HG02610 (cell line): ENCODE data around the gene EPN1.
"Not testable (repeated sequence)": the region's sequence is repeated elsewhere in the genome, so short reads cannot be mapped to it uniquely, and the experiment has no call there.

ENCODE experiments used
- ATAC-seq: cut with Tn5 transposase; IDR thresholded peaks from one replicate; pipeline ENCODE4 v1.9.1; 2021; ENCODE audit warnings: mild to moderate bottlenecking, moderate library complexity; ENCODE audit not compliant: unreplicated experiment

The EPN1 gene

DNA sequence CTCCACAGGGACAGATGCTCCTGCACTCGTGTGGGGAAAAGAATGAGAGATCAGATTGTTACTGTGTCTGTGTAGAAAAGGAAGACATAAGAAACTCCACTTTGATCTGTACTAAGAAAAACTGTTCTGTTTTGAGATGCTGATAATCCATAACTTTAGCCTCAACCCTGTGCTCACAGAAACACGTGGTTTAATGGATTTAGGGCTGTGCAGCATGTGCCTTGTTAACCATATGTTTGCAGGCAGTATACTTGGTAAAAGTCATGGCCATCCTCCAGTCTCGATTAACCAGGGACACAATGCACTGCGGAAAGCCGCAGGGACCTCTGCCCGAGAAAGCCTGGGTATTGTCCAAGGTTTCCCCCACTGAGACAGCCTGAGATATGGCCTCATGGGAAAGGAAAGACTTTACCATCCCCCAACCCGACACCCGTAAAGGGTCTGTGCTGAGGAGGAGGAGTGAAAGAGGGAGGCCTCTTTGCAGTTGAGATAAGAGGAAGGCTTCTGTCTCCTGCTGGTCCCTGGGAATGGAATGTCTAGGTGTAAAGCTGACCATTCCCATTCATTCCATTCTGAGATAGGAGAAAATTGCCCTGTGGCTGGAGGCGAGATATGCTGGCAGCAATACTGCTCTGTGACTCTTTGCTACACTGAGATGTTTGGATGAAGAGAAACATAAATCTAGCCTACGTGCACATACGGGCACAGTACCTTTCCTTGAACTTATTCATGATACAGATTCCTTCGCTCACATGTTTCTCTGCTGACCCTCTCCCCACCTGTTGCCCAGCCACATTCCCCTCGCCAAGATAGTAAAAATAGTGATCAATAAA lies 43.1 kb downstream of the EPN1 start:
- not testable (repeated sequence) for ATAC-seq

DNA sequence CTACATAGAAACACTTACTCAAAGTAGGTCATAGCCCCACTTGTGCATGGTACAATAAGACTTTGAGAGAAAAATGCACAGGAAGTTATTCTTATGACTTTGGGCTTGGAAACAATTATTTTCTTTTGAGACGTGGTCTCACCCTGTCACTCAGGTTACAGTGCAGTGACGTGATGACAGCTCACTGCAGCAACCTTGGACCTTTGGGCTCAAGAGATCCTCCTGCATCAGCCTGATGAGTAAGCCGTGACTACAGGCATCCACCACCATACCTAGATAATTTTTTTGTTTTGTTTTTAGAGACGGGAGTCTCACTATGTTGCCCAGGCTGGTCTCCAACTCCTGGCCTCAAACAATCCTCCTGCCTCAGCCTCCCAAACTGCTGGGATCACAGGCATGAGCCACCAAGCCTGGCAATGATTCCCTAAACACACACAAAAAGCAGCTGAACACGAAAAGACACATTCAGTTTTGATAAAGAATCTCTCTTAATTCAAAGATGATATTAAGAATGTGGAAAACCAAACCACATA lies 45.3 kb downstream of the EPN1 start:
- ATAC-seq: no peak

DNA sequence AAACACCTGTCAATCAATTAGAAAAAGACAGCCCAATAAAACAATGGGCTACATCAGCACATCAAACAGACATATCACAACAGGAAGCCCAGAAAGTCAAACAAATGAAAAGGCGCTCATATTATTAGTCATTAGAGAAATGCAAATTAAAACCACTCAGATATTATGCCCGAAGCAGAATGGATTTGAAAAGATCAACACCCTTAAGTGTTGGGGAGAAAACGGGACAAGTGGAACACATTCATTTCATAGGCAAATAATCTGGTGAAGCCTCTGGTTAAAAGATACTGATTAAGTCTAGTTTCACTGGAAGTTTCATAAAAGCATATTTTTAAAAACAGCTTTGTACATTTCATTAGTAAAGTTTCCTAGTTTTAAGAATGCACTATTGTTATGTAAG lies 45.8 kb downstream of the EPN1 start:
- no peak for ATAC-seq

DNA sequence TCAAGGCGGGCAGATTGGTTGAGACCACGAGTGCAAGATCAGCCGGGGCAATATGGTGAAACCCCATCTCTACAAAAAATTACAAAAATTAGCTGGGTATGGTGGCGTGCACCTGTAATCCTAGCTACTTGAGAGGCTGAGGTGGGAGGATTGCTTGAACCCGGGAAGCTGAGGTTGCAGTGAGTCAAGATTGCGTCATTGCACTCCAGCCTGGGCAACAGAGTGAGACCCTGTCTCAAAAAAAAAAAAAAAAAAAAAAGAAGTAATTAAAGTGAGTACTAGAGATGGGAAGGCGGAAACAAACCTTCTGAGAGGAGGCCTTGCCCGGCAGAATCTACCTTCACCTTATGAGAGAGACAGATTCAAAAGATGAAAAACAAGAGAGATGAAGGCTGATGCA lies 48.5 kb downstream of the EPN1 start:
- ATAC-seq: no peak

DNA sequence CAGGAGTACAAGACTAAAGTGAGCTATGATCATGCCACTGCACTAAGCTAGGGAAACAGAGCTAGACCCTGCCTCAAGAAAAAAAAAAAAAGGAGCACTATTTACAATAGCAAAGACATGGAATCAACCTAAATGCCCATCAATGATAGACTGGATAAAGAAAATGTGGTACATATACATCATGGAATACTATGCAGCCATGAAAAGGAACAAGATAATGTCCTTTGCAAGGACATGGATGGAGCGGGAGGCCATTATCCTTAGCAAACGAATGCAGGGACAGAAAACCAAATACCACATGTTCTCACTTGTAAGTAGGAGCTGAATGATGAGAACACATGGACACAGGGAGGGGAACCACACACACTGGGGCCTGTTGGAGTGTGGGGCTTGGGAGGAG lies 55.4 kb downstream of the EPN1 start:
- not testable (repeated sequence) for ATAC-seq

DNA sequence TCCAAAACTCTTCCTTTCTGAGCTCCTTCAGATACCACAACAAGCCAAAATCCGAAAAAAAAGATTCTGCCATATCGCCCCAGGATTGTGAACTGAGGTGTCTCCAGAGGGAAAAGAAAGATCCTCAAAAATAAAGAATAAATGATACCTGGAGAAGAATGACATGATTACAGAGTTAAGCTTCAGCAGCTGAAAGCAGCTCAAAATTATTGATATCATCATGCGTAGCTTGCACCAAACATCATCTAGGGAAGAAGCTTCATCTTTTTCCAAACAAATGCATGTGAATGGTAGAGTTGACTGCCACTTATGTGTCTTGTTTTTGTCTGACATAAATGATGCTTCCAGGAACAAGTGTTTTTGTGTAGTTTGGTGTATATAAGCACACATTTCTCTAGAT lies 63.3 kb downstream of the EPN1 start, which contains the start of gene NLRP9:
NLRP9 (minus strand) TSS at position 101 of the 400 bp plus-strand sequence; CDS start at position 73, 28 bp downstream.
- no peak for ATAC-seq

DNA sequence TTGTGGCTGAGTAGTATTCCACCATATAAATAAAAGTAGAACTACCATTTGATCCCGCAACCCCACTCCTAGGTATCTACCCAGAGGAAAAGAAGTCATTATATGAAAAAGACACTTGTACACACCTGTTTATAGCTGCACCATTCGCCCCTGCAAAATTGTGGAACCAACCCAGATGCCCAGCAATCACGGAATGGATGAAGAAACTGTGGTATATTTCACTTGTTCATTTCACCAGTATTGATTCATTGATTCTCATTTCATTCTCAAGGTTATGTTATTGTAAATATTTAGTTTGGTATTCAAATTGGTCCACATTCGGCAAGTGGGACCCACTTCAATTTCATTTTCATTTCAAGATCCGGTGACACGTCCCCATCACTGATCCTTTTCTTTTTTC lies 75.7 kb downstream of the EPN1 start:
- ATAC-seq: no peak

DNA sequence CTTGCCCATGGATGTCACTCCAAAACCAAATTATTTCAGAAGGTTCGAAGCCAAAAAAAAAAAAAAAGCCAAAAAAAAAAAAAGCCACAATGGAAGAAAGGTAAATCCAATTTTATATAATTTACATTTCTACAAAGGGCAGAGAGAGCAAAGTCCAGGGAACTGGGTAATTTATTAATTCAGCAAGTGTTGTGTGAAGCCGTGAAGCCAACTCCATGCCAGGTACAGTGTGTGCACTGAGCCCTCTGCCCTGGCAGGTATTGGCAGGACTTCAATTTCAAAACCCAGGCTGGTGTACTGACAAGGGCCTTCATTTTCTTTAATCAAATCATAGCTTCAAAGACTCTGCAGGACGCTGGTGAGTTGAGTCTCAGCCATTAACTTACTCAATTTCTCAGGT lies 78.4 kb downstream of the EPN1 start:
- ATAC-seq: no peak

DNA sequence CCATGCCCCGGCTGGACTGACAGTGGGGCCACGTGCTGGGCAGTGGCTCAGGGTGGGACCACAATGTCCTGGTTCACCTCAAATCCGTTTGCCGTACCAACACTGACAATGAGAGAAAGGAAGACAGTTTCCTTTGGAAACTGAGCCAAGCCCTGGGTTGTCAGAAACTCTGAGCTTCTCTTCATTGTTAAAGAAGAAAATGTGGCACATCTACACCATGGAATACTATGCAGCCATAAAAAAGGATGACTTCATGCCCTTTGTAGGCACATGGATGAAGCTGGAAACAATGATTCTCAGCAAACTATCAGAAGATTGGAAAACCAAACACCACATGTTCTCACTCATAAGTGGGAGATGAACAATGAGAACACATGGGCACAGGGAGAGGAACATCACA lies 81.8 kb downstream of the EPN1 start:
- not testable (repeated sequence) for ATAC-seq

DNA sequence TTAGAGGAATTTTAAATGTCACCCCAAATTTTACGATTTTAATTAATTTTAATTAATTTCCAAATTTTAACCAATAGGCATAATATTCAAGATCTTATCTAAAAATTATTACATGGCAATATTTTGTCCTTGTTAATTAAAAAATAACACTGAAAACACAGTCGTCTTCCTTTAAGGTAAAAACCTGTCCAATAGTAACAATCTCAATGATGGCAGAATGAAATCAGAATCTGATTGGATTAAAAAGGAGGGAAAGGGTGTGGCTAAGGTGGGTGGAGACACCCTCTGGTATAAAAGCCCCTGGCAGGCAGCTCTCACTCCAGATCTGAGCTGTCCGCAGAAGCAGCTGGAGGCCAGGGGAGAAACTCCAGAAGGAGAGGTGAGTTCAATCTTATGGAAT lies 83.8 kb downstream of the EPN1 start, which contains the start of gene RFPL4A:
RFPL4A (plus strand) TSS at position 301 of the 400 bp plus-strand sequence. CDS start 2,704 bp downstream, outside the sequence.
- ATAC-seq: not testable (repeated sequence)
